ENCODE measurements around the gene ZNF592.

GRCh38 chr15:84835661-84836337, 87.4 kb downstream of the ZNF592 start:
- peak in 1 of 2 donors; percentile 51 for TF ChIP-seq POLR2A (IDR thresholded peaks at IDR 0.05)
- no peak for TF ChIP-seq CTCF (IDR thresholded peaks at IDR 0.05)

All from heart left ventricle (tissue), 13 donors.